OCI-LY3 (cell line): ENCODE results near the gene ARHGEF16.

Experiments
- EZH2phosphoT487 ChIP-seq: fragments of 200-600 bp; shearing (Covaris generic); IDR thresholded peaks from 2 replicates; pipeline ENCODE4 v1.6.1; 2018; ENCODE audit warnings: antibody characterized with exemption, mixed run types, low read depth
- TF ChIP-seq, protein P1 (sequence below): fragments of 200-600, 300-600 bp; sonication (generic); IDR thresholded peaks from 2 replicates; pipeline ENCODE4 v1.5.1; 2014; ENCODE audit warnings: antibody characterized with exemption, low read length, low read depth

GRCh38 chr1:3509721-3510120 is 55.3 kb downstream of the ARHGEF16 start:
- TF ChIP-seq, protein P1, sequence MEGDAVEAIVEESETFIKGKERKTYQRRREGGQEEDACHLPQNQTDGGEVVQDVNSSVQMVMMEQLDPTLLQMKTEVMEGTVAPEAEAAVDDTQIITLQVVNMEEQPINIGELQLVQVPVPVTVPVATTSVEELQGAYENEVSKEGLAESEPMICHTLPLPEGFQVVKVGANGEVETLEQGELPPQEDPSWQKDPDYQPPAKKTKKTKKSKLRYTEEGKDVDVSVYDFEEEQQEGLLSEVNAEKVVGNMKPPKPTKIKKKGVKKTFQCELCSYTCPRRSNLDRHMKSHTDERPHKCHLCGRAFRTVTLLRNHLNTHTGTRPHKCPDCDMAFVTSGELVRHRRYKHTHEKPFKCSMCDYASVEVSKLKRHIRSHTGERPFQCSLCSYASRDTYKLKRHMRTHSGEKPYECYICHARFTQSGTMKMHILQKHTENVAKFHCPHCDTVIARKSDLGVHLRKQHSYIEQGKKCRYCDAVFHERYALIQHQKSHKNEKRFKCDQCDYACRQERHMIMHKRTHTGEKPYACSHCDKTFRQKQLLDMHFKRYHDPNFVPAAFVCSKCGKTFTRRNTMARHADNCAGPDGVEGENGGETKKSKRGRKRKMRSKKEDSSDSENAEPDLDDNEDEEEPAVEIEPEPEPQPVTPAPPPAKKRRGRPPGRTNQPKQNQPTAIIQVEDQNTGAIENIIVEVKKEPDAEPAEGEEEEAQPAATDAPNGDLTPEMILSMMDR, result no peak
- TF ChIP-seq EZH2phosphoT487, result no peak
